HT1080 (cell line): ENCODE results near the gene NR2C2AP. TPM values are rescaled to one million over a fixed set of nuclear protein-coding genes. Genes with fewer than 3 reads are reported as not detected.

Source experiments
- DNase-seq: peaks from one replicate; pipeline ENCODE4 v3.0.0-alpha.2; 2015; ENCODE audit warnings: low read depth
- total RNA-seq: library from RNA; depleted of rRNA; stranded (reverse); fragments of >200 nt; shearing (Covaris generic); gene quantifications from 2 replicates; pipeline ENCODE4 v1.2.3, GENCODE V29; 2014

NR2C2AP gene
- total RNA-seq, 1 experiment from 2014 or later, result 25.4 TPM

DNA sequence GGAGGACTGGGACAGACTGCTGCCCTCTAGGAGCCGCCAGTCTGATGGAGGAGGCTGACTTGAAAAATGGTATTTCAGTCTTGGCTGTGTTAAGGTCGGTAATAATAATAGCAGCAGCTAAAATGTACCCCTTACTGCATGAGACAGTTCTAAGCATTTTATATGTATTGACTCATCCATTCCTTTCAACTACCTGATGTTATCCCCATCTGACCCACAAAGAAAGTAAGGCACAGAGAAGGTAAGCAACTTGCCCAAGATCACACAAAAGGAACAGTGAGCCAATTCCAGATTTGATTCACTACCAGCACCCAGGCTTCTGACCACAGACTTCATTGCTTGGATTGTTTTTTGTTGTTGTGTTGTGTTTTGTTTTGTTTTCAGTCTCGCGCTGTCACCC, 12.6 kb upstream of the NR2C2AP start:
- DNase-seq, result no peak

DNA sequence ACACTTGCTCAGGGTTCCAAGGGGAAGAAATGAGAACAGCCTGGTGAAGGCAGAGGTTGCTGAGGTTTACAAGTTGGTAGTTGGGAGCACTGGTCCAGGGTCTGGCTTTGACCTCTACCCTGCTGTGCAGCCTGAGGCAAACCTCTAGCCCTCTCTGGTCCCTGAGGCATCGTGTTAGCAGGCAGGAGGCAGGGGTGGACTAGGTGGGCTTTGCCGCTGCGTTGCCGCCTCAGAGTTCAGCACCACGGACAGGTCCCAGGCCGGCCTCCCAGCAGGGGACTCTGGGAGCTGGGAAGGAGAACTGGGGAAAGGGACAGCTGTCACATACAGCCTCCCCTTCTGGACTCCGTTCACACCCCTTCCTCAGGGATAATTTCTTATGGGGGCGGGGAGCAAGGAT, 11.7 kb upstream of the NR2C2AP start:
- peak; percentile 42 for DNase-seq

DNA sequence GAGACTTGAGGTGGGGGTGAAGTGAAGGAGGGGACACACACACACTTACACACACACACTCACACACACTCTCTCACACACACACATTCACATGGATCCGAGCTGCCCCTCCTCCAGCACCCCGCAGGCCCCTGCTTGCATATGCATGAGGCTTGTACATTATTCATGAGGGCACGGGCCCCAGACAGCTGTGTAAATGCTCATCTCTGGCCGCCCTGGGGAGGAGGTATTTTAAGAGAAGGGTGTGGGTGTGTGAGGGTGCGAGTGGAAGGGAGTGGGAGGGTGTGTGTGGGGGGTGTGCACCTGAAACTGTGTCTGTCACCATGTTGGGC, 10.9 kb upstream of the NR2C2AP start:
- no peak for DNase-seq

DNA sequence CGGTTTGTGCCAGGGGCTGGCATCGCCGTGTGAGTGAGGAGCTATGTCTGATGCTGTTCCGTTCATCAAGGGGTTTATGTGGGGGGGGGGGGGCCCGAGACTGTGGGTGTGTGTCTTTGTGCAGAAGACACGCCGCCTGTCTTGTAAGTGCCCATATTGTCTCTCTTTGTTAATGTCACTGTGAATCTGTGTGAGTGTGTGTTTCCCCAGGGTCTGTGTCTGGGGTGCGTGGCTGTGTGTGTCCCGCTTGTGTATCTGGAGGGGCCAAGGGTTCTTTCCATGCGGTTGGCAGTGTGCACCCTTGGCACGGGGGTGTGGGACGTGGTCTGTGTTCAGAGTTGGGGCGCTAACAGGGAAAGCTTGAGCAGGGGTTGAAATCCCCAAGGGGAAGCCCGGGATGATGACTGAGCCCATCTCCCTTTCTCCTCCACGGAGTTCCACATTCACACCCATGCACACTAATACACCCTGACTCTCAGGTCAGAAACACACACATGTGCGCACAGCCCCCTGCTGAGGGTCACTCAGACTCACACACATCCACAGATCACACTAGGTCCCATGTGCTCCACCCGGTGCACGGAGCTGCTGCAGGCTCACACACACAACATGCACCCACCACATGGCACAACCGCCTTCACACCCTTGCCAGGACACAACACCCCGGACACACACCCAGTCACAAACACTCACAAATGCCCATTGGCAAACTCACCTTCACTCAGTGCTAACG, 10.4 kb upstream of the NR2C2AP start:
- no peak for DNase-seq

DNA sequence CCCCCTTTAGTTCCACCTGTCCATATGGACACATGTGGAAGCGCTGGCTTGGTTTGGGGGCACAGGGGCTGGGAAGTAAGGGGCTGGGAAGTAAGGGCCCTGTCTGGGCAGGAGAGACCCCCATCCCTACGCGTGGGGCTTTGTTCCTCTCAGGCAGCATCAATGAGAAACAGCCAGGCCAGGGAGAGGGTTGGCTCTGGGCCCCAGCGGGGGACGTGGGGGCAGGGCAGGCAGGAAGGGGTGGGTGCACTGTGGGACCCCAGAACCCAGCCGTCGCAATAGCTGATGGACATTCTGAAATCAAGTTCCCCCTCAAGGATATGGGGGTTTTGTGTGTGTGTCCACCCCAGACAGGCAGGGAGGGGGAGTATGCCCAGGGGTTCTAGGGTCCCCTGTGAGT, 9.7 kb upstream of the NR2C2AP start:
- DNase-seq, result no peak

DNA sequence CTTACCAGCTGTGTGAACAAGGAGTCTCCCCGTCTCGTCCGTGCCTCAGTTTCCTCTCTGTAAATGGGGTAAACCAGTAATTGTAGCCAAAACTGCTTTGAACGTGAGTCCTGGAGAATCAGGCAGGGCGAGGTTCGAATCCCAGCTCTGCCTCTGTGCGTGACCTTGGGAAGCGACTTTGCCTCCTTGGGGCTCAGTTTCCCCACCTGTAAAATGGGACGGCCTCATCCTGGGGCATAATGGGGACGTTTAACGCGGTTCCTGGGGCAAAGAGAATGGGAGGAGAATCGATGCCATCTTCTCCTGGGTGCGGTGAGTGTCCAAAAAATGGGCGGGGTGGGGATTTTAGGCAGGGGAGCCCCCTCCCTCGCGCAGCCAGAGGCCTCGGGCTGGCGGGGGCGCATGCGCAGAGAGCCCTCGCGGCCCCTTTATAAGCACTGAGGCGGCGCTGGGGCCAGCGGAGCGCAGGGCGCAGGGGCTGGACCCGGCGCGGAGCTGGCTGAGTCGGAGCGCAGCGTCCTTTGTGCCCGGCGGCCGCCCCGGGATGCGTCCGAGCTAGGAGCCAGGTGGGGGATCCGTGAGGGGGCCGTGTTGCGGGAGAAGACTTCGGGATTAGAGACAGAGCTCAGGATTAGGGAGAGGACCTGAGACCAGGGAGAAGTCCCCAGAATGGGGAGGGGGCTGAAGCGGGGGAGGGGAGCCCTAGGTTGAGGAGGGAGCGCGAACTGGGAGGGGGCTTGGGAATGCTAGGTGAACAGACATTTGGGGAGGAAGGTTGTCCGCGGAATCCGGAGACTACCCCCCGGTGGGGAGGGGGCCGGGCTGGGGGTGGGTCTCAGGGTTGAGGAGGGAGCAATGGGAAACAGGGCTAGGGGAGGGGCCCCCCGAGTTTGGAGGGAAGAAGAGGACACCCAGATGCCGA, 8.5 kb upstream of the NR2C2AP start, which contains the start of gene NCAN:
Gene NCAN, plus strand, starts transcription at position 460 of the 922 bp plus-strand sequence. CDS start 4,996 bp downstream, outside the sequence.
- no peak for DNase-seq

DNA sequence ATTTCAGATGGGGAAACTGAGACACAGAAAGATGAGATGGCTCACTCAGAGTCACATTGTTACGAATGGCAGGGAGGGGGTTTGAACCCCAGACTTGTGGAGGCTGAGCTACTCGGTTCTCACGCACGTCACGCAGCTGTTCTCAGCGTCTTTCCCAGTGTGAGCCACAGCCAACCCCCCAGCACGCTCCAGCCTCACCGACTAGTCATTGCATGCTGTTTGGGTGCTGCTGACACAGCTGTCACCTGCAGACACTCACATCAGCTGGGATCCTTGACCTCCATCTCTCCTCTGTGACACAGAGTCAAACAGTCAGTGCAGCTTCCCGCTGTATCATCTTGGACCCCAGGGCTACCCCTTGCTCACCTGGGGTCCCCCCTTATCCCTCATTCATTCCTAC, 6.2 kb upstream of the NR2C2AP start:
- DNase-seq, result no peak

DNA sequence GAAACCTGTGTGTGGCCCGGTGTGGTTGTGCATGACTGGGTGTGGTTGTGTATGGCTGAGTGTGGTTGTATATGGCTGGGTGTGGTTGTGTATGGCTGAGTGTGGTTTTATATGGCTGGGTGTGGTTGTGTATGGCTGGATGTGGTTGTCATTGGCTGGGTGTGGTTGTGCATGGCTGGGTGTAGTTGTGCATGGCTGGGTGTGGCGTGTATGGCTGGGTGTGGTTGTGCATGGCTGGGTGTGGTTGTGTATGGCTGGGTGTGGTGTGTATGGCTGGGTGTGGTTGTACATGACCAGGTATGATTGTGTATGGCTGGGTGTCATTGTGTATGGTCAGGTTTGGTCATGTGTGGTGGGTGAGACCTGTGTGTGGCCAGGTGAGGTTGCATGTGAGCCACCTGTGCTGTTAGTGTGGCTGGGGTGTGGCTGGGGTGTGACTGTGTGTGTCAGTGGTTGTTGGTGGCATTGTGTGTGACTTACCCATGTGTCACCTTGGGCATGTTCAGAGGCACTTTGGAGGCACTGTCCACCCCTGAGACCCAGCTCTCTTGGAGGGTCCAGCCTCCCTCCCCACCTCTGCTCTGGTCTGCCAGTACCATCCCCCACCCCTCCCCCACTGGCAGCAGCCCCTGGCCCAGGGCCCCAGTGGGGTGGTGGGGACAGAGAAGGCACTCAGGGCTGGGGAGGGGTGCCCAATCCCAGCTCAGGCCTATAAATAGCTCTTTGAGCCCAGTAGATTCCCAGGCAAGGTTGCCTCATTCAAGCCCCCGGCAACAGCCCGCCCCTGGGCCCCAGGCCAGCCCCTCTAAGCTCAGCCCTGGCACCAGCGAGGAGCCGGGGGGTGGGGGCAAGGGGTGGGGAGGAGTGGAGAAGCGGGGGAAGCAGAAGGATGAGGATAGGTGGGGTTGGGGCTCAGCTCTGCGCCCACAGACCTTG, 4.7 kb upstream of the NR2C2AP start:
- DNase-seq, result no peak

DNA sequence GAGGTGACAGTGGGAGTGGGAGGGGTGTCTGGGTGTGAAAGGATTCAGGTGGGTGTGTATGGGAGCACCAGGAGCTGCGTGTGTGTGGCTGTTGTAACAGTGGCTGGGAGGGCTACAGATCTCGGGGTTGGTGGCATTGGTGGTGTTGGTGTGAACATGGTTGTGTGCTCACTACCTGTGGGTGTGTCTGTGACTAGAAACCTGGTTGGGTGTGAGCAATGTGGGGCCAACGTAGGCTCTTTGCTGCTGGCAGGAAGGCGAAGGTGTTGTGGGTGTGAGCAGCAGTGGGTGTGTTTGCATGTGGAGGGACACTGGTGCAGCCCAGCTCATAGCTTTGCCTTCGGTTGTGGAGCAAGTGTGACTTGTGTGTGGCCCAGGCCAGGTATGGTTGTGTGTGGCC, 3.7 kb upstream of the NR2C2AP start:
- no peak for DNase-seq

DNA sequence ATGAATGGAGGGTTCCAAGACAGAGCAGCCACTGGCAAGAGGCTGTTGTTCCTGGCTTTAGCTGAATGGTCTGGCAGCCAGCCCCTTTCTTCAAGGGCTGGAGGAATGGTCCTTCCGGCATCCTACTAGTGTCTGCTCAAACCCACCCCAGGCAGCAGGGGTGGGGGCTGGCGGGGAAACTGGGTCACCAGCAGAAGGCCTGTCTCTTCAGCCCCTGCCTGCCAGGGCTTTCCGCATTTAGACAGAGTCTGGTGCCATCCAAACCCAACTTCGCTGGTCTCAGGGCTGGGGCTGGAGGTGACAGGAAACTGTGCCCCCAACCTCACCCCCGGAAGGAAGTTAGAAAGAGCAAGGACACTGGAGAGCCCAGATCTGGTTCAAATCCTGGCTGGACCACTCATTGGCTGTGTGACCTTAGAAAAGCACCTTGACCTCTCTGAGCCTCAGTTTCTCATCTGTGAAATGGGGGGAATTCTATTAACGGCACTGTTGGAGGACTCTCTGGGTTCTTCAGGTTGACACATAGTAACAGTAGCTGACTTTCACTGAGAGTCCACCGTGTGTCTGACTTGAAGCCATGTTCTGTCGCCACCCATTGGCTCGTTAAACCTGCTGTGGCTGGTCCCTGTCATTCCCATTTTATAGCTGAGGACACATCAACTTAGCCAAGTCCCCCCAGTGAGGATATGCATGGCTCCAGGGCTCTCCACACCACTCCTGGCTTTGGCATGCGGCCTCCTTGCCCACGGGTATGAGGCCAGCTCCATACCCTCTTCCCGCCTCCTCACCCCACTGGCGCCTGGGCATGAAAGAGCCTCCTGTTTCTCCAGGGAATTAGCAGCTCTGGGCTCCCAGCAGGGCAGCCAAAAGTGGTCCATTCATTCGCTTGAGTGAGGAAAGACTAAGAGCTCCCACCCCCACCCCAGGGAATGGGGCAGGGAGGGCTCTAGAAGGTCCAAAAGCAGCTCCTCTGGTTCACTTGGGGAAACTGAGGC, 2.5 kb upstream of the NR2C2AP start:
- DNase-seq, result no peak

DNA sequence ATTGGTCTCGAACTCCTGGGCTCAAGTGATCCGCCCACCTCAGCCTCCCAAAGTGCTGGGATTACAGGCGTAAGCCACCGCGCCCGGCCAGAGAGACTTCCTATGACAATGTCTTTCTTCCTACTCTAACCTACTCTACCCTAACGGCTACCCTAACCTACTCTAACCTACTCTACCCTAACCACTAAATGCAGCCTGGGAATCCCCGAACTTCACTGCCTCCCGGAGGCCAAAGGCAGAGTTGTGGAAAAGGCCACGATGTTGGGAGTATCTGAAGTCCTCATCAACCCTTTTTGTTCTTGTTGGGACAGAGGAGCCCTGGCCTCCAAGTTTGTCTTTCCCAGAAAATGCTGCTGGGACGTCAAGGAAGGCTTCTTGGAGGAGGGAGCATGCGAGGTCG, 967 bp upstream of the NR2C2AP start:
- DNase-seq, result no peak

DNA sequence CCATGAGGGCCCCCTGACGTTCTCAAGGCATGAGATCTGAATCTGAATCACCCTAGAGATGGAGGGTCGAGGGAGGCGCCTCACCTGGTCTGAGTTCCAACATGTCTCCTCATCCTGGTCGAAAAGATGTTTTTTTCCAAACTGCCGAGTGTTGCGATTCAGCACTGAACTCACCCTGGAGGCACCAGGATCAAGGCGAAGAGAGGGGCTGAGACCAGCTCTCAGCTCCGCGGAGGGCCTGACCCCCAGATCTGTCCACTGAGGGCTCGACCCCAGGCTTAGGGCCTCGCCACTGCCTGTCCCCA, 555 bp downstream of the NR2C2AP start:
- DNase-seq, result no peak

DNA sequence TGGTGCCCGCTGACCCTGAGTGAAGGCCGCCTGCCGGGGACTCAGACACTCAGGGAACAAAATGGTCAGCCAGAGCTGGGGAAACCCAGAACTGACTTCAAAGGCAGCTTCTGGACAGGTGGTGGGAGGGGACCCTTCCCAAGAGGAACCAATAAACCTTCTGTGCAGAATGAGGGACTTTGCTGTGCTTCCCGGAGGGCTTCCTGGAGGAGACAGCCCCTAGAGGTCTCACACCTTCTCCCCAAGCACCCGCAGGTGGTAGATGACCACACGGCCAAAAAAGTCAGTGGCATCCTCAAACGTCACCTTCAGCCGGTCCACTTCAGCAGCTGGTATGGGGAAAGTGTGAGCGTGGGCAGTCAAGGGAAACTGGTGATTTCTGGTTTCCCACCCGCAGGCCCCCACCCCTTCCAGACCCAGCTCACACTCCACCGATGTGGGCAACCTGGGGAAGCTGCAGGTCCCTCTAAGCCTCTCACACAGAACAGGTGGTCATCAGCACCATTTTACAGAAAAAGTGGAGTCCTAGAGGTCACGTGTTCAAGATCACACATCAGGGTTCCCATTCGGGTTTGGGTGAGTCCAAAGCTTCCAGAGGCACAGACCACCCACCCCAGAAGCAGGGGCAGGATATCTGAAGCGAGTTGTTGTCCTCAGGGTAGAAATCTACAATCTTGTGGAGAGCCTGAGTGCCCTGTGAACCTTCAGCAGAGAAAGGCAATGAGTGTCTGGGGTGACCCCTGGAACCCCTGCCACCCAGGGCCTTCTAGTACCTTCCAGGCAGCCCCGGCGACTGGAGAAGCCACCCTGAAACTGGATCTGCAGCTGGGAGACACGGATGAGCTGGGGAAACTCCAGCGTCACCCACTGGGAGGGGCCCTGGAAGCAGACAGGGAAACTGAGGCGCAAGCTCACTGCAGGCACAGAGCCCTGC, 1.2 kb downstream of the NR2C2AP start:
- no peak for DNase-seq

DNA sequence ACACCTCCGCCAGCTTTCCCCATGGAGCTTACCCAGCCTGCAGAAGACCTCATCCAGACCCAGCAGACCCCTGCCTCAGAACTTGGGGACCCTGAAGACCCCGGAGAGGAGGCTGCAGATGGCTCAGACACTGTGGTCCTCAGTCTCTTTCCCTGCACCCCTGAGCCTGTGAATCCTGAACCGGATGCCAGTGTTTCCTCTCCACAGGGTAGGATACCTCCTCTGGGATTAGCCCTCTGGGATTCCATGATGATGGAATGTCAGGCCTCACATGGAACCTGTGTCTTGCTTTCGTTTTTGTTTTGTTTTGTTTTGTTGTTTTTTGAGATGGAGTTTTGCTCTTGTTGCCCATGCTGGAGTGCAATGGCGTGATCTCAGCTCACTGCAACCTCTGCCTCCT, 9.3 kb downstream of the NR2C2AP start:
- DNase-seq, result no peak

DNA sequence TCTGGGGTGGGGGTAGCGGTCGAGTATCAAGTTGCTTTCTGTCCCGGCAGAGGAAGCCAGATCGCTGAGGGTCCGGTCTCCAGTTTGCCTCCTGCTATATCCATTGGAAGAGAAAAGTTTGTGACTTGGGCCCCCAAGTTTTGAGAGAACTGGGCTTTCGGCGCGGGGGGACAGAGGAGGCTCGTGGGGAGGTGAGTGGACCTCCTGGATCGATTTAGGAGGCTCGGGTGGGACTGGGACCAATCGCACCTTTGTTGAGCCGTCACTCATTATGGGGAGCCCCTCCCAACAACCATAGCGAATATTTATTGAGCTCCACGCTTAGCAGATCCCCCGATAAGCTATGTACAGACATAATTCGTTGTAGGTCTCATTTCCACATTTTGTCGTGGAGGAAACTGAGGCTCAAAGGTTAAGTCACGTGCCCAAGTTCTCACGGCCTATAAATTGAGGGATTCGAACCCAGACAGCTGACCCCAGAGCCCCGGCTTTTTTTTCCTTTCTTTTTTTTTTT, 10.2 kb downstream of the NR2C2AP start:
- DNase-seq, result no peak

DNA sequence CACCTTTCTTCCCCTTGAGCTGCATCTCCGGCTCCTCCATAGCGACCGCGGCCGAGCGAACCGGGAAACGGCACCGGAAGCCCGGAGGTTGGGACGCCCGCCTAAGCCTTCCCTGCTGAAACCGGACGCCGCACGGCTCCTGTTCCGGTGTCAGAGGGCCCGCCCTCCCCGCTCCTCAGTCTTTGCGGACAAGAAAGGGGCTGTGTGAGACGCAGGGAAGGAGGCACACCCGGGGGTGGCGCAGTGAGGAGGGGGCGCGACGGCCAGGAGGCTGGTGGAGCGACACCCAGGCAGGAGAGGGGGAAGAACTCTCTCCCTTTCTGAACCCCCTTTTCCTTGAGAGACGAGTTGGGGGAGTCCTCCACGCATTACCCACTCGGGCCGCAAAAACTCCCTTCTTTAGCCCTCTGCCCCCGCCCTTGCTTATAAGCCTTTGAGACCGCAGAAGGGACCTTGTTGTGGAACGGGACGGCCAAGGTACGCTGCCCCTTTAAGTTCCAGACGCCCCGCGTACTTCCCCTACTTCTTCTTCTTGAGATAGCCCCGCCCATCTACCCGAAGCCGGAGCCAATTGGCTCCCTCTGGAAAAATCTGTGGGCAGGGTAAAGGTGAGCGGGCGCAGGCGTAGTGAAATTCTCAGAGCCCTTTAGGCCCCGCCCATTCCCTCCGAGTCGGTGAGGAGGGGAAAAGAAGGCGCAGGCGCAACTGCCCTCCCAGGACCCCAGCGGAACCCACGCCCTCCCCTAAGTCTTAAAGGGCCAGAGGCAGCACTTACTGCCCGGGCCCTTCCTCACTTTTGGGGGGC, 10.9 kb downstream of the NR2C2AP start, which contains the start of the genes BORCS8 and RFXANK:
Gene BORCS8, minus strand, starts transcription at position 75 of the 805 bp plus-strand sequence. Its CDS starts 35 bp downstream, at position 40.
Gene RFXANK, plus strand, starts transcription at position 181 of the 805 bp plus-strand sequence. CDS start 1,689 bp downstream, outside the sequence.
- peak; percentile 99 for DNase-seq

DNA sequence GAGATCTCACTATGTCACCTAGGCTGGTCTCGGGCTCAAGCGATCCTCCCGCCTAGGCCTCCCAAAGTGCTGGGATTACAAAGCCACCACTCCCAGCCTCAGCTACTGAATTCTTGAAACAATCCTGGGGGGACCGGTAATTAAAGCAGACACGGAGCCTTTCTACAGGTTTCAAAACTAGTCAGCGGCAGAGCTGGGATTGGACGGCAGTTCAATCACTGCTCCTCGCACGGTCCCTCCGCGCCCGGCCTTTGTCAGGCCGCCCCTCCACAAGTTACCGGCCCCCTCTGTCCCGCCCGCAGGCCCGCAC, 11.5 kb downstream of the NR2C2AP start:
- DNase-seq, result no peak

DNA sequence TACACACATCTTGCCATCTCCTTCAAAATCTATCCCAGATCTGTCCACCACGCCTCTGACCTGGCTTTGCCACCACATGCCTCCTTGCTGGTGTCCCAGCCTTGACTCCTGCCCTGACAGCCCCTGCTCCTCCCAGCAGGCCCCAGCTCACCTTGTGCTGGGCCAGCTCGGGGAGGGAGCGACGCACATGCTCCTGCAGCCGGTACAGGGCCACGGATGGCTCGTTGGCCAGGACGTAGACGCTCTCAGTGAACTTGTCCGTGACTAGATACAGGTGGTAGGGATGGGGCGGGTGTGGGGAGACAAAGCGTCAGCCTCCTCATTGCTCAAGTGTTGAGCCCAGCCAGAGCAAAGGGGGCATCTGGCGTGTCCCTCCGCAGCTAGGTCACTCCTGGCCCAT, 16.5 kb downstream of the NR2C2AP start:
- DNase-seq, result no peak
